Measurements from ENCODE around the gene KCNN4.

DNA sequence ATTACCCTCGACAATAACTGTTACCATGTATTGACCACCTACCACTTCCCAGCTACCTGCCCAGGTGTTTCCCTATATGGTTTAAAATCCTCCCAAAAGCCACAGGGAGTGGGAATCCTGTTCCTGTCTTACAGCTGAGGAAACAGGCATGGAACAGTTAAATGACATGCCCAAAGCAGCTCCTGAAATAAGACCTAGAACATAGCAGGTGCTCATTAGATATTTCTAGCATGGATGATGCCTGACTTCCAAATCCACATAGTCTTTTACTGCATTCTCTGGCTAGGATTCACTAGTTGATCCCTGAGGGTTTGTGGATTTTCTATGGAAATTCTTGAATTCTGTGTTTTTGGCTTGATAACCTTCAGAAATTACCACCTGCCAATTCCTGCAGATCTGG lies 13.0 kb downstream of the KCNN4 start:
- no peak for TF ChIP-seq NFYB (IDR thresholded peaks at IDR 0.05; ENCODE audit: insufficient read depth, low read depth, low read length)
- TF ChIP-seq, protein P1, sequence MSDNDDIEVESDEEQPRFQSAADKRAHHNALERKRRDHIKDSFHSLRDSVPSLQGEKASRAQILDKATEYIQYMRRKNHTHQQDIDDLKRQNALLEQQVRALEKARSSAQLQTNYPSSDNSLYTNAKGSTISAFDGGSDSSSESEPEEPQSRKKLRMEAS (IDR thresholded peaks at IDR 0.05; ENCODE audit: low read depth, low read length): no peak
- TF ChIP-seq TAF1 (IDR thresholded peaks at IDR 0.05; ENCODE audit: borderline replicate concordance, low read depth, low read length): no peak
- TF ChIP-seq POLR2A (IDR thresholded peaks at IDR 0.05; ENCODE audit: low read depth, low read length): no peak
